Karpas-422 (cell line): Measurements from ENCODE around the gene SWI5. TPM values are rescaled to one million over a fixed set of nuclear protein-coding genes. Genes with fewer than 3 reads are reported as not detected.
"Not testable (repeated sequence)": the region's sequence is repeated elsewhere in the genome, so short reads cannot be mapped to it uniquely, and the experiment has no call there.

Experiments
- DNase-seq: peaks from one replicate; pipeline ENCODE4 v3.0.0-alpha.2; 2015
- H2AFZ ChIP-seq: fragments of 200-600 bp; sonication (generic); 2 replicates; pipeline ENCODE4 v1.6.1; 2014; ENCODE audit warnings: antibody characterized with exemption, low read length, mixed read lengths
- H3K27ac ChIP-seq: fragments of 200-600 bp; sonication (generic); 2 replicates; pipeline ENCODE4 v1.5.1; 2014; ENCODE audit warnings: mild to moderate bottlenecking, low read length, moderate library complexity
- H3K27me3 ChIP-seq: fragments of 200-600 bp; sonication (generic); 2 replicates; pipeline ENCODE4 v1.6.1; 2014; ENCODE audit warnings: low read length, mixed read lengths
- H3K36me3 ChIP-seq: fragments of 200-600 bp; sonication (generic); 2 replicates; pipeline ENCODE4 v1.6.1; 2014; ENCODE audit warnings: low read length, mixed read lengths; ENCODE audit not compliant: insufficient read depth
- H3K4me1 ChIP-seq: fragments of 200-600 bp; sonication (generic); 2 replicates; pipeline ENCODE4 v1.6.1; 2014; ENCODE audit warnings: mild to moderate bottlenecking, low read length, mixed read lengths
- H3K4me2 ChIP-seq: fragments of 200-600 bp; sonication (generic); 2 replicates; pipeline ENCODE4 v1.6.1; 2014; ENCODE audit warnings: low read length, low read depth, mild to moderate bottlenecking; ENCODE audit not compliant: poor library complexity, severe bottlenecking
- H3K4me3 ChIP-seq: fragments of 200-600 bp; sonication (generic); 2 replicates; pipeline ENCODE4 v1.5.1; 2014; ENCODE audit warnings: mild to moderate bottlenecking, antibody characterized with exemption, low read length, mixed read lengths
- H3K79me2 ChIP-seq: fragments of 200-600 bp; sonication (generic); 2 replicates; pipeline ENCODE4 v1.6.1; 2014; ENCODE audit warnings: mild to moderate bottlenecking, low read length, mixed read lengths
- H3K9ac ChIP-seq: fragments of 200-600 bp; sonication (generic); 2 replicates; pipeline ENCODE4 v1.6.0; 2014; ENCODE audit warnings: low read length
- H3K9me2 ChIP-seq: fragments of 200-600 bp; sonication (generic), shearing (Covaris generic); replicated peaks from 2 replicates; pipeline ENCODE4 v1.6.0; 2014; ENCODE audit warnings: mild to moderate bottlenecking, low read length, moderate library complexity; ENCODE audit not compliant: insufficient read depth
- H3K9me3 ChIP-seq: fragments of 300-700, 200-600 bp; sonication (generic); 2 replicates; pipeline ENCODE4 v1.6.1; 2014; ENCODE audit warnings: low read length, mixed read lengths
- H4K20me1 ChIP-seq: fragments of 200-600 bp; sonication (generic); 2 replicates; pipeline ENCODE4 v1.6.1; 2014; ENCODE audit warnings: mild to moderate bottlenecking, antibody characterized with exemption, low read length, low read depth; ENCODE audit not compliant: insufficient read depth
- total RNA-seq: library from RNA; depleted of rRNA; stranded (reverse); fragments of >200 nt; shearing (Covaris generic); gene quantifications from 2 replicates; pipeline ENCODE4 v1.2.3, GENCODE V29; 2014; ENCODE audit warnings: low replicate concordance; rRNA removed

The SWI5 gene
- 34.5 and 37.6 TPM in 2 replicates for total RNA-seq

GRCh38 chr9:128276008-128276573 lies at the start of gene SWI5:
Gene SWI5, plus strand, starts transcription at chr9:128276276.
- Histone ChIP-seq H3K4me3 (peak within 1 kb of the TSS; percentile 93), H3K9me2 (no peaks in the 10 kb centered on the region), H3K36me3 (no peaks in the 10 kb centered on the region), H3K9ac (peak within 1 kb of the TSS; percentile 97), H3K27ac (peak within 1 kb of the TSS; percentile 66; the same call in 1 of the 2 replicates), H3K27me3 (no peaks in the 10 kb centered on the region), H3K4me1 (peaks cover 24% of the 10 kb centered on the region), H3K9me3 (no peaks in the 10 kb centered on the region), H3K79me2 (peaks cover 30% of the 10 kb centered on the region), H2AFZ (peak within 1 kb of the TSS; percentile 44; the same call in 1 of the 2 replicates), H3K4me2 (peak within 1 kb of the TSS; percentile 95), H4K20me1 (no peaks in the 10 kb centered on the region)
- DNase-seq, result peak; percentile 100

- no peaks in the 10 kb centered on the region for H3K79me2 ChIP-seq
- no peaks in the 10 kb centered on the region for H3K36me3 ChIP-seq
- no peak overlapping the region for H3K4me2 ChIP-seq
- H4K20me1 ChIP-seq, result no peaks in the 10 kb centered on the region
- no peaks in the 10 kb centered on the region for H3K9me2 ChIP-seq
- H3K27ac ChIP-seq, result no peak overlapping the region
- H3K4me3 ChIP-seq, result no peak overlapping the region
- H2AFZ ChIP-seq, result no peak overlapping the region
- no peak for DNase-seq
- no peaks in the 10 kb centered on the region for H3K9me3 ChIP-seq
- no peaks in the 10 kb centered on the region for H3K4me1 ChIP-seq
- H3K27me3 ChIP-seq, result no peaks in the 10 kb centered on the region
- H3K9ac ChIP-seq, result no peak overlapping the region
These were observed 49.7 kb upstream of the SWI5 start for GRCh38 chr9:128226412-128226801.

GRCh38 chr9:128230897-128231296 lies 45.2 kb upstream of the SWI5 start:
- not testable (repeated sequence) for H3K79me2 ChIP-seq, H3K9me2 ChIP-seq, H4K20me1 ChIP-seq, H3K4me1 ChIP-seq, H3K9ac ChIP-seq, DNase-seq, H3K27me3 ChIP-seq, H3K4me3 ChIP-seq, H3K9me3 ChIP-seq, H3K4me2 ChIP-seq, H3K27ac ChIP-seq, H2AFZ ChIP-seq, H3K36me3 ChIP-seq

- H3K79me2 ChIP-seq, result no peaks in the 10 kb centered on the region
- no peaks in the 10 kb centered on the region for H3K9me3 ChIP-seq
- no peaks in the 10 kb centered on the region for H3K27me3 ChIP-seq
- no peaks in the 10 kb centered on the region for H4K20me1 ChIP-seq
- H3K4me2 ChIP-seq, result no peak overlapping the region
- H2AFZ ChIP-seq, result no peak overlapping the region
- H3K9me2 ChIP-seq, result no peaks in the 10 kb centered on the region
- H3K27ac ChIP-seq, result no peak overlapping the region
- H3K4me3 ChIP-seq, result no peak overlapping the region
- no peaks in the 10 kb centered on the region for H3K36me3 ChIP-seq
- no peak overlapping the region for H3K9ac ChIP-seq
- H3K4me1 ChIP-seq, result no peaks in the 10 kb centered on the region
- DNase-seq, result no peak
These were observed 44.2 kb upstream of the SWI5 start for GRCh38 chr9:128231638-128232527.

DNA sequence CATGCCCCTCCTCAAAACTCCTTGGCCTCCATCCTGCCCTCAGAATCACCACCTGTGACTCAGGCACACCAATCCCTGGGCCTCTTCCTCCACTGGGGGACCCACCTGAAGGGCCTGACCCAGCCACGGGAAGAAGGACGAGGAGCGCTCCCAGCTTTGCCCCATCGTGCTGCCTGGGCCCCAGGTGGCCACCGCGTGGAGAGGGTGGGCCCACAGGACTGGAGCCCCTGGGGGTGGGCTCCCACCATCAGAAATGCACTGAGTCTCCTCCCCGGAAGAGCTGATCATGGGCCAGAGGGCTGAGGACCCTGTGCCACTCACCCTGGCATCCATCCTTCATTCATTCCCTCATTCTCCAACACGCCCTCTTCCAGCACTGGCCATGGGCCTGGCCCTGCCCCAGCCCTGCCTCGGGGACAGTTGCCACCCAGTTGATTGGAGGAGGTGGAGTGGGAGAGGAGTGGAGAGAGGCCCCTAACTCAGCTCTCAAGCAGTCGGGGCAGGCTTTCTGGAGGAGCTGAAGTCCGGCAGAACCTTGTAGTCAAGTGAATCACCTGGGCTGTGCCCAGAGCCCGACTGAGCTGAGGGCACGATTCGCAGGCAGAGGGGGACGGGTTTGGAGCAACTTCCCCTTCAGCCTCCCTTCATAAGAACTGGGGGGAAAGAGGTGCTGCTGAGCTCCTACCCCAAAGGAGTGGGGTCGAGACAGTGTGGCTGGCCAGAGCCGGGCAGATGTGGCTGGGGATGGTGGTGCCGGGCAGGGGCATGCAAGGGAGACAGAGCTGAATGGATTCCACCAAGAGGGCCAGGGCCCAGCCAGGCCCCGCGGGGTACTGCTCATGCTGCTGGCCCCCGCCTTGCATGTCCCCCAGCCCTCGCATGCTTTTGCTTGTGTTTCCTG lies 43.3 kb upstream of the SWI5 start:
- no peaks in the 10 kb centered on the region for H3K9me3 ChIP-seq
- no peak overlapping the region for H3K27ac ChIP-seq
- no peak overlapping the region for H3K4me3 ChIP-seq
- H3K79me2 ChIP-seq, result no peaks in the 10 kb centered on the region
- no peaks in the 10 kb centered on the region for H3K9me2 ChIP-seq
- no peaks in the 10 kb centered on the region for H3K36me3 ChIP-seq
- no peak overlapping the region for H2AFZ ChIP-seq
- H3K27me3 ChIP-seq, result no peaks in the 10 kb centered on the region
- H3K4me1 ChIP-seq, result no peaks in the 10 kb centered on the region
- no peak for DNase-seq
- H3K4me2 ChIP-seq, result no peak overlapping the region
- H3K9ac ChIP-seq, result no peak overlapping the region
- no peaks in the 10 kb centered on the region for H4K20me1 ChIP-seq

- no peak overlapping the region for H2AFZ ChIP-seq
- H3K4me1 ChIP-seq, result no peaks in the 10 kb centered on the region
- H3K27me3 ChIP-seq, result no peaks in the 10 kb centered on the region
- no peaks in the 10 kb centered on the region for H3K9me3 ChIP-seq
- no peak overlapping the region for H3K9ac ChIP-seq
- no peak overlapping the region for H3K4me2 ChIP-seq
- no peaks in the 10 kb centered on the region for H3K9me2 ChIP-seq
- H3K27ac ChIP-seq, result no peak overlapping the region
- no peaks in the 10 kb centered on the region for H4K20me1 ChIP-seq
- no peak overlapping the region for H3K4me3 ChIP-seq
- no peaks in the 10 kb centered on the region for H3K79me2 ChIP-seq
- DNase-seq, result no peak
- no peaks in the 10 kb centered on the region for H3K36me3 ChIP-seq
These were observed 42.2 kb upstream of the SWI5 start for GRCh38 chr9:128233817-128234406.

GRCh38 chr9:128242124-128242523 lies 34.0 kb upstream of the SWI5 start:
- Histone ChIP-seq H3K9me2 (no peaks in the 10 kb centered on the region), H3K9me3 (no peaks in the 10 kb centered on the region), H3K36me3 (no peaks in the 10 kb centered on the region), H3K27me3 (no peaks in the 10 kb centered on the region), H3K9ac (no peak overlapping the region), H4K20me1 (no peaks in the 10 kb centered on the region), H3K79me2 (no peaks in the 10 kb centered on the region), H3K4me1 (peaks cover 17% of the 10 kb centered on the region), H3K4me2 (no peak overlapping the region), H2AFZ (no peak overlapping the region), H3K4me3 (no peak overlapping the region), H3K27ac (no peak overlapping the region)
- DNase-seq, result no peak
